NB4 (cell line): Measurements from ENCODE around the gene EPM2AIP1.
"Not testable (repeated sequence)": the region's sequence is repeated elsewhere in the genome, so short reads cannot be mapped to it uniquely, and the experiment has no call there.

Source experiments
- DNase-seq: peaks from one replicate; pipeline ENCODE4 v3.0.0; 2010; ENCODE audit warnings: low read depth
- H3K4me3 ChIP-seq: one replicate; pipeline ENCODE4 v1.5.1; 2011; ENCODE audit warnings: mild to moderate bottlenecking, low read depth, low read length, moderate library complexity
- CTCF ChIP-seq: IDR thresholded peaks from one replicate; pipeline ENCODE4 v1.5.1; 2012; ENCODE audit warnings: low read depth, low read length
- MAX ChIP-seq: IDR thresholded peaks from 2 replicates; pipeline ENCODE4 v1.6.1; 2011; ENCODE audit warnings: low read depth, low read length
- MYC ChIP-seq: IDR thresholded peaks from 2 replicates; pipeline ENCODE4 v1.6.1; 2011; ENCODE audit warnings: low read depth, low read length
- POLR2A ChIP-seq: IDR thresholded peaks from 2 replicates; pipeline ENCODE4 v1.6.1; 2011; ENCODE audit warnings: mild to moderate bottlenecking; ENCODE audit not compliant: insufficient read length; ENCODE audit errors: extremely low read depth

EPM2AIP1 gene

DNA sequence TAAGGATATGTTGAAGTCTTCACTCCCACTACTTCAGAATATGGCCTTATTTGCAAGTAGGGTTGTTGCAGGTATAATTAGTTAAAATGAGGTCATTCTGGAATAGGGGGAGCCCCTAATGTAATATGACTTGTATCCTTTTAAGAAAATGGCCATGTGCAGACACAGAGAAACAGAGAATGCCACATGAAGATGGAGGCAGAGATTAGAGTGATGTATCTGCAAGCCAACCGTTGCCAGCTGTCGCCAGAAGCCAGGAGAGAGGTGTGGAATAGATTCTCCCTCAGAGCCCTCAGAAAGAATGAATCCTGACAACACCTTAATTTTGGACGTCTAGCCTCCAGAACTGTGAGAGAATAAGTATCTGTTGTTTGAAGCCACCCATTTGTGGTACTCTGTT lies 36.8 kb downstream of the EPM2AIP1 start:
- TF ChIP-seq MAX (no peak), MYC (no peak), CTCF (no peak), POLR2A (no peak)
- H3K4me3 ChIP-seq, result no peak overlapping the region
- no peak for DNase-seq

GRCh38 chr3:36954452-36955134 lies 38.3 kb downstream of the EPM2AIP1 start:
- DNase-seq, result no peak
- TF ChIP-seq MAX (no peak), MYC (no peak), CTCF (no peak), POLR2A (no peak)
- no peak overlapping the region for H3K4me3 ChIP-seq

DNA sequence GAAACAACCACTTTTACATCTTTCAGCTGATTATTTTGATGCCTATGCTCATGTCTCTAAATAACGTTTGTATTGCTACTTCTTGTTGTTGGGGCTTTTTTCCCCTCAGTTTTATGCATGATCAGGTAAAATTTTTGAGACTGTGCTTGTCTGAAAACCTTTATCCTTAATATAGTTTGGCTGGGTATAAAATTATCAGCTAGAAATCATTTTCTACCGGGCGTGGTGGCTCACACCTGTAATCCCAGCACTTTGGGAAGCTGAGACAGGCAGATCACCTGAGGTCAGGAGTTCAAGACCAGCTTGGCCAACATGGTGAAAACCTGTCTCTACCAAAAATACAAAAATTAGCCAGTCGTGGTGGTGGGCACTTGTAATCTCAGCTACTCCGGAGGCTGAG lies 45.1 kb downstream of the EPM2AIP1 start:
- DNase-seq, H3K4me3 ChIP-seq: not testable (repeated sequence)

GRCh38 chr3:36945333-36945980 lies 47.5 kb downstream of the EPM2AIP1 start:
- no peak overlapping the region for H3K4me3 ChIP-seq
- no peak for TF ChIP-seq MYC
- TF ChIP-seq CTCF, result no peak
- TF ChIP-seq POLR2A, result no peak
- no peak for TF ChIP-seq MAX
- DNase-seq, result no peak

- peak; percentile 26 for DNase-seq
- TF ChIP-seq CTCF, result no peak
- TF ChIP-seq POLR2A, result no peak
- no peak for TF ChIP-seq MAX
- TF ChIP-seq MYC, result no peak
- H3K4me3 ChIP-seq, result peak within 1 kb of the TSS; percentile 28
Measured at GRCh38 chr3:36944641-36945270, 48.2 kb downstream of the EPM2AIP1 start, which contains the start of gene TRANK1. TRANK1 (minus strand) TSS chr3:36945054; CDS start chr3:36944809, 245 bp downstream.

DNA sequence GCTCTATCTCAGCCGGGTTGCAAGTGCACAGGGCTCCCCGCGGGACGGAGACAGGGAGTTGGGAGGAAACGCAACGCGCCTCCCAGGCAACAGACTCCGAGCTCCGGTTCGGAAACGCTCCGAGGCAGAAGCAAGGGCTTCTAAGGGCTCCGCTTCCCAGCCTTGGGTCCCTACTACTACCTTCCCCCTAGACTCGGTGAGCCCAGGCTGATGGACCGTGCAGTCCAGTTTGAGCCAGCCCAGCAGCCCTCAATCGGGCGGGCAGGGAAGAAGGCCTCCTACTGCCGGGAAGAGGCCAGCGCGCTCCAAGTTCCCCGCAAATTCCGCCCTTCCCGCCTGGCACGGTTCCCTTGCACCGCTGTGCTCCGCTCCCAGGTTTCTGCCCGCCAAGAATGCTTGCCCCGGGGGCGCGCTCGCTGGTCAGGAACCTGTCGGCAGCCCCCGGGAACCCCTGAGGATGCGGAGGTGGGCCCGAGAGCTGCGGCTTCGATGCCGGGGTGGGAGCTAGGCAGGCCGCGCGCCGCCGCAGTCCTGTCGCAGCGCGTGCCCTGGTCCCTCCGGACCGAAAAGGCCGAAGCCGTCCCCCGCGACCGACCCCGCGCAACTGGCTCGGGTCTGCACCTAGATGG lies 48.8 kb downstream of the EPM2AIP1 start:
- TF ChIP-seq MAX, result no peak
- no peak for TF ChIP-seq CTCF
- TF ChIP-seq POLR2A, result no peak
- no peak for TF ChIP-seq MYC
- peak; percentile 42 for DNase-seq
- peak overlapping the region; percentile 28 for H3K4me3 ChIP-seq
